Mucosa of descending colon (tissue), 3 donors: ENCODE measurements around the gene CXCL11. TPM values are rescaled to one million over a fixed set of nuclear protein-coding genes. Genes with fewer than 3 reads are reported as not detected.

ENCODE experiments used
- ATAC-seq: fragments of 200-7000 bp; cut with Tn5 transposase; one replicate; pipeline ENCODE4 v1.9.1; 2020; ENCODE audit warnings: mild to moderate bottlenecking, moderate library complexity
- DNase-seq, 3 donors: peaks; one replicate each; pipeline ENCODE4 v3.0.0-alpha.2; 2020
- H3K36me3 ChIP-seq: fragments of 200-600 bp; one replicate; pipeline ENCODE4 v1.8.0; 2021; ENCODE audit warnings: low read depth, mild to moderate bottlenecking
- H3K4me1 ChIP-seq: fragments of 200-600 bp; one replicate; pipeline ENCODE4 v1.8.0; 2021; ENCODE audit warnings: low read depth, mild to moderate bottlenecking
- H3K4me3 ChIP-seq: fragments of 200-600 bp; one replicate; pipeline ENCODE4 v1.8.0; 2021; ENCODE audit warnings: mild to moderate bottlenecking
- H3K9me3 ChIP-seq: fragments of 200-600 bp; one replicate; pipeline ENCODE4 v1.8.0; 2021; ENCODE audit warnings: mild to moderate bottlenecking
- intact Hi-C, 2 donors: fragments of 100-400 bp; cut with DNase I in 1 of 2; cut with micrococcal nuclease in 1 of 2; formaldehyde crosslinking; loops; one replicate each; pipeline versions ENCODE4 v1.11.0 to v1.11.1; 2022; cut with DNase I, micrococcal nuclease
- total RNA-seq, 3 donors: library from RNA; stranded (reverse); fragmentation: NEBNext Ultra II Directional in 2 of 3; extraction: Animal tissue kit (Norgen Biotek cat#: 25700) in 2 of 3; gene quantifications; one replicate each; pipeline versions ENCODE4 v1.2.1 to v1.2.4, GENCODE V29; 2021 to 2023
- TF ChIP-seq, protein P1 (sequence below): fragments of 200-600 bp; IDR thresholded peaks from one replicate; pipeline ENCODE4 v1.8.0; 2022; ENCODE audit warnings: antibody characterized with exemption, mild to moderate bottlenecking
- donor health status: DM: no; HTN: no; CAD: no; lungs with moderate emphysema.
- donor health status: DM: no; HTN: no; CAD: no.
- donor health status: DM: no; HTN: yes; CAD: no.

Gene CXCL11
- total RNA-seq, 3 donors from 2014 or later = 0.19 to 0.72 TPM; not detected in 1

DNA sequence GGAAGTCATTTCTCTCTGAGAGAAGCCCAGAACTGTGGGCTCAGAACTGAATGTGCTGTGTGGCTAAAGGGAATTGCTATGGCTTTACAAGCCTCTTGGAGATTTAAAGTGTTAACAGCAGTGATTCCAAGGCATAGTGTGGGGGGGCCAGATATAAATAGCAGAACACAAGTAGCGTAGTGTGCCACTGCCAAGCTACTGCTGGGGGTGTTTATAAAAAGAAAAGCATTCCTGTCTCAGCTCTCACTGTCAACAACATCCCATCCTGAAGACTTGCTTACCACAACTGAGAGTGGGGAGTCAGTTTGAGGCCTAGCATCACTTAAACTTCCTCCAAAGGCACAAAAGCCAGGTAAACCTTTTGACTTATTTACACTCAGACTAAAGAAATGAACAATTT, 38.6 kb upstream of the CXCL11 start, which contains the start of gene ART3:
ART3 (plus strand) TSS at position 242 of the 400 bp plus-strand sequence. CDS start 1,181 bp downstream, outside the sequence.
- Histone ChIP-seq H3K36me3 (no peaks in the 10 kb centered on the region), H3K9me3 (no peaks in the 10 kb centered on the region), H3K4me1 (no peaks in the 10 kb centered on the region), H3K4me3 (no peak within 1 kb of the TSS)
- TF ChIP-seq, protein P1, sequence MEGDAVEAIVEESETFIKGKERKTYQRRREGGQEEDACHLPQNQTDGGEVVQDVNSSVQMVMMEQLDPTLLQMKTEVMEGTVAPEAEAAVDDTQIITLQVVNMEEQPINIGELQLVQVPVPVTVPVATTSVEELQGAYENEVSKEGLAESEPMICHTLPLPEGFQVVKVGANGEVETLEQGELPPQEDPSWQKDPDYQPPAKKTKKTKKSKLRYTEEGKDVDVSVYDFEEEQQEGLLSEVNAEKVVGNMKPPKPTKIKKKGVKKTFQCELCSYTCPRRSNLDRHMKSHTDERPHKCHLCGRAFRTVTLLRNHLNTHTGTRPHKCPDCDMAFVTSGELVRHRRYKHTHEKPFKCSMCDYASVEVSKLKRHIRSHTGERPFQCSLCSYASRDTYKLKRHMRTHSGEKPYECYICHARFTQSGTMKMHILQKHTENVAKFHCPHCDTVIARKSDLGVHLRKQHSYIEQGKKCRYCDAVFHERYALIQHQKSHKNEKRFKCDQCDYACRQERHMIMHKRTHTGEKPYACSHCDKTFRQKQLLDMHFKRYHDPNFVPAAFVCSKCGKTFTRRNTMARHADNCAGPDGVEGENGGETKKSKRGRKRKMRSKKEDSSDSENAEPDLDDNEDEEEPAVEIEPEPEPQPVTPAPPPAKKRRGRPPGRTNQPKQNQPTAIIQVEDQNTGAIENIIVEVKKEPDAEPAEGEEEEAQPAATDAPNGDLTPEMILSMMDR = no peak
- no peak for DNase-seq
- intact Hi-C loops = no loop called here
- ATAC-seq = no peak

GRCh38 chr4:76072760-76073159, 36.9 kb upstream of the CXCL11 start:
- intact Hi-C loops = no loop called here
- ATAC-seq (no peak), DNase-seq (no peak)
- Histone ChIP-seq H3K9me3 (no peaks in the 10 kb centered on the region), H3K4me1 (no peaks in the 10 kb centered on the region), H3K36me3 (no peaks in the 10 kb centered on the region), H3K4me3 (no peak overlapping the region)
- TF ChIP-seq, protein P1 = no peak

GRCh38 chr4:76067652-76068286, 31.9 kb upstream of the CXCL11 start:
- ATAC-seq = peak; percentile 92

DNA sequence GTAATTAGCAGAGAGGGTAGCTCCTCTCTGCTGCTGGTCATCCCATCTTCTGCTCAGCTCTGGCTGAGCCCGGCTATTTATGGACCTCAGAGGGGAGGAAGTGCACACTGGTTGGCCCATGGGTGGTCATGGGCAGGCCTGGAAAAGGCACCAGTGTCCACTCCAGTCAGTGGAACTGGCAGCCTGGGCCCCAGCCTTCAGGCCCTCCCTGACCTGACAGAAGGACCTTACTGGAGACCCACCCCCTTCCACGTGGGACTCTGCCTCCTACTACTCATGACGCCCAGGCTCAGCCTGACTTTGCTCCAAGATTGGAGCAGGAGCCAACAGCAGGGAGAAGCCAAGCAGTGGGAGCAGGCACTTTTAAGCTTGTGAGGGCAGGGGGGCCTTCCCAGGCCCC, 30.7 kb upstream of the CXCL11 start:
- Histone ChIP-seq H3K36me3 (no peaks in the 10 kb centered on the region), H3K4me3 (no peak overlapping the region), H3K9me3 (no peaks in the 10 kb centered on the region), H3K4me1 (no peaks in the 10 kb centered on the region)
- ATAC-seq = no peak
- TF ChIP-seq, protein P1 = no peak
- no peak for DNase-seq
- intact Hi-C loops = loop anchor here (5.0 to 10.0 kb wide), 2 partner anchors 69 to 172 kb away; no protein-coding TSS in a partner anchor

More at GRCh38 chr4:76067652-76068286, 31.9 kb upstream of the CXCL11 start:
- TF ChIP-seq, protein P1 = peak; percentile 75
- Histone ChIP-seq H3K4me3 (no peak overlapping the region), H3K9me3 (no peaks in the 10 kb centered on the region), H3K36me3 (no peaks in the 10 kb centered on the region), H3K4me1 (no peaks in the 10 kb centered on the region)
- DNase-seq = peak in 2 of 3 donors; percentile 70 to 95
- intact Hi-C loops = loop anchor here (5.0 to 10.0 kb wide), 2 partner anchors 70 to 173 kb away; no protein-coding TSS in a partner anchor

GRCh38 chr4:76061982-76062381, 26.1 kb upstream of the CXCL11 start:
- no peak overlapping the region for H3K4me3 ChIP-seq
- H3K9me3 ChIP-seq = no peaks in the 10 kb centered on the region
- no peaks in the 10 kb centered on the region for H3K36me3 ChIP-seq
- TF ChIP-seq, protein P1 = no peak
- no peak for DNase-seq
- no peak for ATAC-seq
- no peaks in the 10 kb centered on the region for H3K4me1 ChIP-seq
- intact Hi-C loops = loop anchor here in 1 of 2 donors (10.0 kb wide), 1 partner anchor 167 kb away; no protein-coding TSS in a partner anchor
